Muscle of leg (tissue), 11 donors: ENCODE data around the gene MAD1L1. TPM values are rescaled to one million over a fixed set of nuclear protein-coding genes. Genes with fewer than 3 reads are reported as not detected.
"Not testable (repeated sequence)": the region's sequence is repeated elsewhere in the genome, so short reads cannot be mapped to it uniquely, and the experiment has no call there.

Experiments used
- DNase-seq: peaks from one replicate; pipeline ENCODE4 v3.0.0; 2013
- H3K27ac ChIP-seq: one replicate; pipeline ENCODE4 v1.5.1; 2013; ENCODE audit warnings: mild to moderate bottlenecking, low read length, control low read depth
- H3K27me3 ChIP-seq: one replicate; pipeline ENCODE4 v1.6.1; 2013; ENCODE audit warnings: low read length; ENCODE audit not compliant: control insufficient read depth, insufficient read depth
- H3K36me3 ChIP-seq: one replicate; pipeline ENCODE4 v1.6.1; 2013; ENCODE audit warnings: low read length; ENCODE audit not compliant: control insufficient read depth, insufficient read depth
- H3K4me1 ChIP-seq: one replicate; pipeline ENCODE4 v1.6.1; 2013; ENCODE audit warnings: low read length; ENCODE audit not compliant: control insufficient read depth, insufficient read depth
- H3K4me3 ChIP-seq: one replicate; pipeline ENCODE4 v1.5.1; 2013; ENCODE audit warnings: low read length, control low read depth
- H3K9me3 ChIP-seq: replicated peaks from 2 replicates; pipeline ENCODE4 v1.6.1; 2013; ENCODE audit warnings: low read depth, low read length; ENCODE audit not compliant: control insufficient read depth
- WGBS: methylation state at CpG from one replicate; pipeline ENCODE4 v1.1.5; 2013; ENCODE audit warnings: missing lambda C conversion rate; ENCODE audit not compliant: insufficient coverage; 5-methylcytosine and 5-hydroxymethylcytosine counted together
- polyA plus RNA-seq, 8 donors: library from polyadenylated mRNA; unstranded; fragments of 120-200 nt; gene quantifications; one replicate each; pipeline versions ENCODE4 v1.2.1 to v1.2.3, GENCODE V29; 2013; ENCODE audit warnings: inconsistent platforms in 1 of 8, low replicate concordance in 1 of 8; ENCODE audit not compliant: insufficient read length in 8 of 8, insufficient read depth in 1 of 8
- total RNA-seq: library from RNA; stranded (reverse); fragments of 120-200 nt; gene quantifications from one replicate; pipeline ENCODE4 v1.2.4, GENCODE V29; 2013

MAD1L1 gene
- total and polyA plus RNA-seq, 9 donors = 19.1 to 38.7 (median 21.8) TPM

GRCh38 chr7:2059964-2060700, 172.6 kb downstream of the MAD1L1 start:
- Histone ChIP-seq H3K27ac (no peak overlapping the region), H3K27me3 (no peaks in the 10 kb centered on the region), H3K9me3 (peaks cover 12% of the 10 kb centered on the region), H3K4me1 (peaks cover 16% of the 10 kb centered on the region), H3K36me3 (peaks cover 7% of the 10 kb centered on the region), H3K4me3 (no peak overlapping the region)
- WGBS = 98% methylated on average over 66 of the region's 66 CpGs
- DNase-seq = no peak

GRCh38 chr7:2058246-2058645, 174.5 kb downstream of the MAD1L1 start:
- H3K27ac ChIP-seq, H3K27me3 ChIP-seq, H3K36me3 ChIP-seq, H3K4me1 ChIP-seq, H3K4me3 ChIP-seq: not testable (repeated sequence)
- 25% methylated on average over 6 of the region's 13 CpGs for WGBS
- peaks cover 12% of the 10 kb centered on the region for H3K9me3 ChIP-seq
- DNase-seq = peak; percentile 53

GRCh38 chr7:2055956-2056355, 176.8 kb downstream of the MAD1L1 start:
- Histone ChIP-seq H3K4me1 (peaks cover 14% of the 10 kb centered on the region), H3K9me3 (peaks cover 12% of the 10 kb centered on the region), H3K36me3 (peaks cover 3% of the 10 kb centered on the region), H3K4me3 (no peak overlapping the region), H3K27ac (no peak overlapping the region), H3K27me3 (no peaks in the 10 kb centered on the region)
- no peak for DNase-seq
- 67% methylated on average over 2 of the region's 11 CpGs for WGBS

- H3K4me3 ChIP-seq = no peak overlapping the region
- H3K36me3 ChIP-seq = peaks cover 3% of the 10 kb centered on the region
- WGBS = 86% methylated on average over 17 of the region's 17 CpGs
- no peaks in the 10 kb centered on the region for H3K27me3 ChIP-seq
- DNase-seq = no peak
- H3K4me1 ChIP-seq = peaks cover 19% of the 10 kb centered on the region
- no peak overlapping the region for H3K27ac ChIP-seq
- peaks cover 4% of the 10 kb centered on the region for H3K9me3 ChIP-seq
Observed at GRCh38 chr7:2054927-2055326, 177.8 kb downstream of the MAD1L1 start.

- WGBS = 84% methylated on average over 13 of the region's 13 CpGs
- H3K9me3 ChIP-seq = no peaks in the 10 kb centered on the region
Observed at GRCh38 chr7:2053395-2053794, 179.3 kb downstream of the MAD1L1 start.

GRCh38 chr7:2052657-2053048, 180.1 kb downstream of the MAD1L1 start:
- peaks cover 19% of the 10 kb centered on the region for H3K4me1 ChIP-seq
- no peak overlapping the region for H3K4me3 ChIP-seq
- DNase-seq = no peak
- peaks cover 3% of the 10 kb centered on the region for H3K36me3 ChIP-seq
- WGBS = 83% methylated on average over 11 of the region's 13 CpGs
- H3K27ac ChIP-seq = no peak overlapping the region
- H3K27me3 ChIP-seq = no peaks in the 10 kb centered on the region
- H3K9me3 ChIP-seq = no peaks in the 10 kb centered on the region

More at GRCh38 chr7:2053395-2053794, 179.3 kb downstream of the MAD1L1 start:
- H3K27ac ChIP-seq = no peak overlapping the region
- H3K4me3 ChIP-seq = no peak overlapping the region
- no peak for DNase-seq
- H3K4me1 ChIP-seq = peaks cover 19% of the 10 kb centered on the region
- no peaks in the 10 kb centered on the region for H3K27me3 ChIP-seq
- peaks cover 3% of the 10 kb centered on the region for H3K36me3 ChIP-seq

- peaks cover 3% of the 10 kb centered on the region for H3K36me3 ChIP-seq
- no peaks in the 10 kb centered on the region for H3K9me3 ChIP-seq
- WGBS = 85% methylated on average over 20 of the region's 30 CpGs
- no peaks in the 10 kb centered on the region for H3K27me3 ChIP-seq
- no peak overlapping the region for H3K27ac ChIP-seq
- peaks cover 21% of the 10 kb centered on the region for H3K4me1 ChIP-seq
- no peak for DNase-seq
- H3K4me3 ChIP-seq = no peak overlapping the region
Observed at GRCh38 chr7:2051707-2052656, 180.8 kb downstream of the MAD1L1 start.

- DNase-seq = no peak
- Histone ChIP-seq H3K36me3 (peaks cover 3% of the 10 kb centered on the region), H3K4me1 (peaks cover 23% of the 10 kb centered on the region), H3K27ac (no peak overlapping the region), H3K4me3 (no peak overlapping the region), H3K27me3 (no peaks in the 10 kb centered on the region), H3K9me3 (no peaks in the 10 kb centered on the region)
- 97% methylated on average over 7 of the region's 7 CpGs for WGBS
Observed at GRCh38 chr7:2050511-2050866, 182.3 kb downstream of the MAD1L1 start.

GRCh38 chr7:2049782-2050510, 182.8 kb downstream of the MAD1L1 start:
- H3K4me3 ChIP-seq = no peak overlapping the region
- H3K9me3 ChIP-seq = no peaks in the 10 kb centered on the region
- no peak overlapping the region for H3K27ac ChIP-seq
- WGBS = 91% methylated on average over 11 of the region's 37 CpGs
- peaks cover 3% of the 10 kb centered on the region for H3K36me3 ChIP-seq
- peaks cover 23% of the 10 kb centered on the region for H3K4me1 ChIP-seq
- H3K27me3 ChIP-seq = no peaks in the 10 kb centered on the region
- no peak for DNase-seq
